ENCODE data around the gene MYH9.

DNA sequence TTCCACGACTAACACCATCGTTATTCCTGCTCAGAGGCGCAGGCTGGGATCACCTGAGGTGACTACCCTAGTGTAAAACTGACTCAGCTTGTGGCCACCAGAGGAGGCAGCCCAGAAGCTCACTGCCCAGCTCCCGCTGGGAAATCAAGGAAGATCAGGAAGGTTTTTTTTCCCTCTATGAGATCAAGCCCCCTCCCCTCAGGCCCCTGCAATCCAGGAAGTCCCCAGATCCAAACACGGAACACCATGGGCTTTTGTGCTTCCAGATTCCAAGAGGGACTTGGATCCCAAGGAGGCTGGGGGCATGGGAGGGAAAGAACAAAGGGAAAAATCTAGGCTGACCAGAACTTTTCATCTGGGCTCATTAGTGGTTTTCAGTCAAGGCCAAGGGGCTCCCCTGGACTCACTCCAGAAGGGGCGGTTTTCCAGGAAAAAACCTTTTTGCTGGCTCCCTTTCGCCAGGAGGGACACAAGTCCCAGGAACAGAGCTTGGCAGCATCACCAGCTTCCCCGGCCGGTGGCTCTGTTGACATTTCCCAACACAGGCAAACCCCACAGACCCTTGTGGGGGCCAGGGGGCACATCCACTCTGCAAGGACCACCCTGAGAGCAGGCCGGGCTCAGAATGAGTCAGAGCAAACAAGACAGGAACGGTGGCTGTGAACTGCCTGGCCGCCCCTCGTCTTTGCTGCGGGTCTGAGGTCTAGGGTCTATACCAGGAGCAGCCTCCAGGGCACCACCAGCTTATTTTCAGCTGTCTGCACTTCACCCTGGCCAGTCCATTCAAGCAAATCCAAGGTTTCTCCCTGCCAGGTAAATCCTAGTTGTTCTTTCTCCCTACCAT lies 36.8 kb downstream of the MYH9 start:
- TF ChIP-seq, protein P1, sequence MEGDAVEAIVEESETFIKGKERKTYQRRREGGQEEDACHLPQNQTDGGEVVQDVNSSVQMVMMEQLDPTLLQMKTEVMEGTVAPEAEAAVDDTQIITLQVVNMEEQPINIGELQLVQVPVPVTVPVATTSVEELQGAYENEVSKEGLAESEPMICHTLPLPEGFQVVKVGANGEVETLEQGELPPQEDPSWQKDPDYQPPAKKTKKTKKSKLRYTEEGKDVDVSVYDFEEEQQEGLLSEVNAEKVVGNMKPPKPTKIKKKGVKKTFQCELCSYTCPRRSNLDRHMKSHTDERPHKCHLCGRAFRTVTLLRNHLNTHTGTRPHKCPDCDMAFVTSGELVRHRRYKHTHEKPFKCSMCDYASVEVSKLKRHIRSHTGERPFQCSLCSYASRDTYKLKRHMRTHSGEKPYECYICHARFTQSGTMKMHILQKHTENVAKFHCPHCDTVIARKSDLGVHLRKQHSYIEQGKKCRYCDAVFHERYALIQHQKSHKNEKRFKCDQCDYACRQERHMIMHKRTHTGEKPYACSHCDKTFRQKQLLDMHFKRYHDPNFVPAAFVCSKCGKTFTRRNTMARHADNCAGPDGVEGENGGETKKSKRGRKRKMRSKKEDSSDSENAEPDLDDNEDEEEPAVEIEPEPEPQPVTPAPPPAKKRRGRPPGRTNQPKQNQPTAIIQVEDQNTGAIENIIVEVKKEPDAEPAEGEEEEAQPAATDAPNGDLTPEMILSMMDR (IDR thresholded peaks at IDR 0.05) = no peak
- no peak for TF ChIP-seq POLR2A (IDR thresholded peaks at IDR 0.05)

Data from Peyer's patch (tissue), 4 donors.